ENCODE measurements around the gene MAP2. TPM values are rescaled to one million over a fixed set of nuclear protein-coding genes. Genes with fewer than 3 reads are reported as not detected.

Gene MAP2
- total and polyA plus RNA-seq, 4 experiments from 2014 or later: 0.20 to 0.47 (median 0.41) TPM; not detected in 1

GRCh38 chr2:209577376-209578357, 153.8 kb downstream of the MAP2 start:
- Histone ChIP-seq H3K36me3 (ENCODE audit: insufficient read depth, low read length) (no peaks in the 10 kb centered on the region), H3K27ac (ENCODE audit: low read depth, low read length) (no peak overlapping the region), H3K4me3 (ENCODE audit: low read length in 2 of 2) (no peak overlapping the region), H3K9me3 (ENCODE audit: control insufficient read depth in 1 of 2, low read length in 2 of 2) (no peaks in the 10 kb centered on the region), H3K4me1 (ENCODE audit: insufficient read depth, low read length) (no peaks in the 10 kb centered on the region), H3K27me3 (ENCODE audit: insufficient read depth, low read length) (no peaks in the 10 kb centered on the region)
- H3K27me3 Mint-ChIP-seq: peaks cover 0 to 3% of the 10 kb centered on the region in 2 donors
- H3K4me1 Mint-ChIP-seq: peaks cover 0 to 5% (median 2%) of the 10 kb centered on the region in 4 donors
- ChIA-PET POLR2A (ENCODE audit: partially characterized antibody) (no interaction called here), CTCF (ENCODE audit: partially characterized antibody) (no interaction called here)
- H3K27ac Mint-ChIP-seq: no peak overlapping the region
- no peaks in the 10 kb centered on the region for H3K9me3 Mint-ChIP-seq
- no peak for DNase-seq
- H3K4me3 Mint-ChIP-seq: no peak overlapping the region
- H3K36me3 Mint-ChIP-seq: no peaks in the 10 kb centered on the region
- intact Hi-C loops (cut with micrococcal nuclease): no loop called here

- Mint-ChIP-seq H3K9me3 (no peaks in the 10 kb centered on the region), H3K27ac (no peak overlapping the region), H3K27me3 (peaks cover 0 to 3% of the 10 kb centered on the region in 2 donors), H3K4me1 (peaks cover 0 to 5% (median 2%) of the 10 kb centered on the region in 4 donors), H3K4me3 (no peak overlapping the region), H3K36me3 (no peaks in the 10 kb centered on the region)
- no peak for DNase-seq
- no peaks in the 10 kb centered on the region for H3K9me3 ChIP-seq (ENCODE audit: control insufficient read depth in 1 of 2, low read length in 2 of 2)
- ChIA-PET CTCF (ENCODE audit: partially characterized antibody) (no interaction called here), POLR2A (ENCODE audit: partially characterized antibody) (no interaction called here)
- H3K36me3 ChIP-seq (ENCODE audit: insufficient read depth, low read length): no peaks in the 10 kb centered on the region
- H3K27me3 ChIP-seq (ENCODE audit: insufficient read depth, low read length): no peaks in the 10 kb centered on the region
- H3K27ac ChIP-seq (ENCODE audit: low read depth, low read length): no peak overlapping the region
- intact Hi-C loops (cut with micrococcal nuclease): no loop called here
- H3K4me1 ChIP-seq (ENCODE audit: insufficient read depth, low read length): no peaks in the 10 kb centered on the region
- H3K4me3 ChIP-seq (ENCODE audit: low read length in 2 of 2): no peak overlapping the region
Observed at GRCh38 chr2:209578394-209579001, 154.7 kb downstream of the MAP2 start.

- ChIA-PET POLR2A (ENCODE audit: partially characterized antibody) (no interaction called here), CTCF (ENCODE audit: partially characterized antibody) (no interaction called here)
- Histone ChIP-seq H3K27me3 (ENCODE audit: insufficient read depth, low read length) (no peaks in the 10 kb centered on the region), H3K4me1 (ENCODE audit: insufficient read depth, low read length) (no peaks in the 10 kb centered on the region), H3K9me3 (ENCODE audit: control insufficient read depth in 1 of 2, low read length in 2 of 2) (no peaks in the 10 kb centered on the region), H3K27ac (ENCODE audit: low read depth, low read length) (no peak overlapping the region), H3K4me3 (ENCODE audit: low read length in 2 of 2) (no peak overlapping the region), H3K36me3 (ENCODE audit: insufficient read depth, low read length) (no peaks in the 10 kb centered on the region)
- Mint-ChIP-seq H3K36me3 (no peaks in the 10 kb centered on the region), H3K27ac (peak overlapping the region in 1 of 7 donors; percentile 18), H3K27me3 (peaks cover 0 to 3% of the 10 kb centered on the region in 2 donors), H3K4me1 (peaks cover 0 to 5% (median 2%) of the 10 kb centered on the region in 4 donors), H3K4me3 (peak overlapping the region in 7 of 8 donors; percentile 27 to 73 (median 43)), H3K9me3 (no peaks in the 10 kb centered on the region)
- intact Hi-C loops (cut with micrococcal nuclease): no loop called here
- no peak for DNase-seq
Observed at GRCh38 chr2:209579230-209579749, 155.4 kb downstream of the MAP2 start.

GRCh38 chr2:209581040-209581439, 157.2 kb downstream of the MAP2 start:
- Histone ChIP-seq H3K4me1 (ENCODE audit: insufficient read depth, low read length) (no peaks in the 10 kb centered on the region), H3K4me3 (ENCODE audit: low read length in 2 of 2) (no peak overlapping the region), H3K27me3 (ENCODE audit: insufficient read depth, low read length) (no peaks in the 10 kb centered on the region), H3K9me3 (ENCODE audit: control insufficient read depth in 1 of 2, low read length in 2 of 2) (no peaks in the 10 kb centered on the region), H3K36me3 (ENCODE audit: insufficient read depth, low read length) (no peaks in the 10 kb centered on the region), H3K27ac (ENCODE audit: low read depth, low read length) (no peak overlapping the region)
- POLR2A ChIA-PET (ENCODE audit: partially characterized antibody): no interaction called here
- Mint-ChIP-seq H3K27me3 (no peaks in the 10 kb centered on the region), H3K27ac (no peak overlapping the region), H3K4me3 (no peak overlapping the region), H3K9me3 (peaks cover 0 to 5% (median 0%) of the 10 kb centered on the region in 8 donors), H3K4me1 (peaks cover 0 to 5% (median 2%) of the 10 kb centered on the region in 4 donors), H3K36me3 (no peaks in the 10 kb centered on the region)
- CTCF ChIA-PET (ENCODE audit: partially characterized antibody): no interaction called here
- intact Hi-C loops (cut with micrococcal nuclease): no loop called here
- no peak for DNase-seq

- Histone ChIP-seq H3K9me3 (ENCODE audit: control insufficient read depth in 1 of 2, low read length in 2 of 2) (no peaks in the 10 kb centered on the region), H3K4me3 (ENCODE audit: low read length in 2 of 2) (no peak overlapping the region), H3K36me3 (ENCODE audit: insufficient read depth, low read length) (no peaks in the 10 kb centered on the region), H3K27ac (ENCODE audit: low read depth, low read length) (no peak overlapping the region), H3K4me1 (ENCODE audit: insufficient read depth, low read length) (no peaks in the 10 kb centered on the region), H3K27me3 (ENCODE audit: insufficient read depth, low read length) (no peaks in the 10 kb centered on the region)
- H3K4me1 Mint-ChIP-seq: peaks cover 0 to 5% (median 2%) of the 10 kb centered on the region in 4 donors
- no peaks in the 10 kb centered on the region for H3K36me3 Mint-ChIP-seq
- no peaks in the 10 kb centered on the region for H3K27me3 Mint-ChIP-seq
- ChIA-PET CTCF (ENCODE audit: partially characterized antibody) (no interaction called here), POLR2A (ENCODE audit: partially characterized antibody) (no interaction called here)
- peaks cover 0 to 5% (median 0%) of the 10 kb centered on the region in 8 donors for H3K9me3 Mint-ChIP-seq
- H3K4me3 Mint-ChIP-seq: no peak overlapping the region
- DNase-seq: no peak
- intact Hi-C loops (cut with micrococcal nuclease): no loop called here
- H3K27ac Mint-ChIP-seq: no peak overlapping the region
Observed at GRCh38 chr2:209582281-209582680, 158.4 kb downstream of the MAP2 start.

GRCh38 chr2:209584472-209584871, 160.6 kb downstream of the MAP2 start:
- Mint-ChIP-seq H3K27me3 (no peaks in the 10 kb centered on the region), H3K4me3 (no peak overlapping the region), H3K4me1 (peaks cover 0 to 2% (median under 1%) of the 10 kb centered on the region in 4 donors), H3K9me3 (peaks cover 0 to 5% (median 0%) of the 10 kb centered on the region in 8 donors), H3K36me3 (no peaks in the 10 kb centered on the region), H3K27ac (no peak overlapping the region)
- intact Hi-C loops (cut with micrococcal nuclease): no loop called here
- no peak overlapping the region for H3K4me3 ChIP-seq (ENCODE audit: low read length in 2 of 2)
- no peaks in the 10 kb centered on the region for H3K36me3 ChIP-seq (ENCODE audit: insufficient read depth, low read length)
- no peaks in the 10 kb centered on the region for H3K9me3 ChIP-seq (ENCODE audit: control insufficient read depth in 1 of 2, low read length in 2 of 2)
- DNase-seq: no peak
- ChIA-PET POLR2A (ENCODE audit: partially characterized antibody) (no interaction called here), CTCF (ENCODE audit: partially characterized antibody) (interaction anchor here (0.6 to 1.6 kb wide), 2 partner anchors 21 to 46 kb away, joined by 4 read pairs; no protein-coding TSS in a partner anchor)
- no peak overlapping the region for H3K27ac ChIP-seq (ENCODE audit: low read depth, low read length)
- no peaks in the 10 kb centered on the region for H3K4me1 ChIP-seq (ENCODE audit: insufficient read depth, low read length)
- no peaks in the 10 kb centered on the region for H3K27me3 ChIP-seq (ENCODE audit: insufficient read depth, low read length)

GRCh38 chr2:209584915-209585314, 161.1 kb downstream of the MAP2 start:
- Histone ChIP-seq H3K27me3 (ENCODE audit: insufficient read depth, low read length) (no peaks in the 10 kb centered on the region), H3K4me1 (ENCODE audit: insufficient read depth, low read length) (no peaks in the 10 kb centered on the region), H3K36me3 (ENCODE audit: insufficient read depth, low read length) (no peaks in the 10 kb centered on the region), H3K27ac (ENCODE audit: low read depth, low read length) (no peak overlapping the region), H3K4me3 (ENCODE audit: low read length in 2 of 2) (no peak overlapping the region), H3K9me3 (ENCODE audit: control insufficient read depth in 1 of 2, low read length in 2 of 2) (no peaks in the 10 kb centered on the region)
- H3K36me3 Mint-ChIP-seq: no peaks in the 10 kb centered on the region
- intact Hi-C loops (cut with micrococcal nuclease): no loop called here
- no peak for DNase-seq
- no peak overlapping the region for H3K4me3 Mint-ChIP-seq
- H3K9me3 Mint-ChIP-seq: peaks cover 0 to 5% (median 0%) of the 10 kb centered on the region in 8 donors
- no peak overlapping the region for H3K27ac Mint-ChIP-seq
- no peaks in the 10 kb centered on the region for H3K4me1 Mint-ChIP-seq
- no peaks in the 10 kb centered on the region for H3K27me3 Mint-ChIP-seq
- ChIA-PET CTCF (ENCODE audit: partially characterized antibody) (interaction anchor here (1.6 kb wide), 1 partner anchor 21 kb away, joined by 4 read pairs; no protein-coding TSS in a partner anchor), POLR2A (ENCODE audit: partially characterized antibody) (no interaction called here)

All from CD4-positive, alpha-beta memory T cell (primary cell).